ENCODE measurements around the gene ACCSL.

Gene ACCSL

DNA sequence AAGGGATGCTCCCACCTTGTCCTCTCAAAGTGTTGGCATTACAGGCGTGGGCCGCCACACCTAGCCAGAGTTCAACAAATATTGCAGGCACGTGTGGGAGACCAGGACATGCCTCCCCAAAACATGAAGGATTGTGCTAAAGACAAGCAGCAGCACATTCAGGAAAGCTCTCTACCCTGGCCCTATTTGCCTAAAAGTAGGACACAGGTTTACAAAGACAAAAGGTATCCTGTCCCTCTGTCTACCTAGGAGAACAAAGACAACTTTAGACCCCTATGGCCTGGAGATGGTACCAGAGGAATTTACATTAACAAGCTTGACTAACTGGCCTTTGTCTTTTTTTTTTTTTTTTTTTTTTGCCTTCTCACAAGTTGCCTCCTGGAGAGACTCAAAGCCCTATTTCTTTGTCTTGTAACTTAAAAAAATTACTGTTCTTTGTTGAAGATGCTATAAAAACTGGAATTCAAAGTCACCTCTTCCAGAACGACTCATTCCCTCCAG is 17.4 kb downstream of the ACCSL start:
- DNase-seq: peak in 2 of 3 experiments; percentile 19 to 62

DNA sequence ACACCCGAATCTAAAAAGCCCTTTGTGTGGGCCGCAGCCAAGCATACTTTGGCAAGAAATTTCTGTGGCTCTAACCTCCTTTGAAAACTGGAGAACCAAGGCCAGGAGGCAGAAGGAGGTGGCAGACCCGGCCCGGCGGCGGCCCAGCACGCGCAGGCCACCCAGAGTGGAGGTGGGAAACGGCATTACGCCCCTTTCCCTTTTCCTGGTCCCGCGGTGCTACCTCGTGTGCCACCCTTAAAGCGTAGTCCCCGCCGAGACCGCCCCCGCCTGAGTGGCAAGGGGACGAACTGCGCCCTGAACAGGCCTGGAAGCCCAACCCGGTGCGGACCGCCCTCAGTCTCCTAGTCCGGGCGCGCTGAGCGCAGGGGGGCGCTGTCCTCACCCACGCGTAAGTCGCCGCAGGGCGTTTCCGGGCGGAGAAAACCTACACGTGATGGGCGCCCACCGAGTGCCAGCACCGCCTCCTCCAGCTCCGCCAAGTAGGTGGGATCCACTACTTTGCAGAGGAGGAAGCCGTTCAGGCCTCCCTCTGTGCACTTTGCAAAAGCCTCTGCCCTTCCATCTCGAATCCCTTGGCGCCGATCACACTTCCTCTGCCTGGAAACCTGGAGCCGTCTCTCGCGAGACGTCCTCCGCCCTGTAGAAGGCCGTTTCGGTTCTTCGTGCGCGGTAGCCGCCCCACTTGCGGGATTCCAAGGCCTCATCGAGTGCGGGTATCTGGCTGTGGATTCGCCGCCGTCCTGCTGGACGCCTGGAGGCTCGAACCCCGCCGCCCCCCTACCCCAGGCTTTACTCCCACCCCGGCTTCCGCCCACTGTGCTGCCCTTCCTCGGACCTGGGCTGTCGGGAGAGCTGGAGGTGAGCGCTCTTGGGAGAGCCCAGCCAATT is 18.3 kb downstream of the ACCSL start, which contains the start of gene ACCS:
ACCS (plus strand) TSS at position 430 of the 891 bp plus-strand sequence. CDS start 1,358 bp downstream, outside the sequence.
- DNase-seq: peak; percentile 64 to 95 (median 91)

DNA sequence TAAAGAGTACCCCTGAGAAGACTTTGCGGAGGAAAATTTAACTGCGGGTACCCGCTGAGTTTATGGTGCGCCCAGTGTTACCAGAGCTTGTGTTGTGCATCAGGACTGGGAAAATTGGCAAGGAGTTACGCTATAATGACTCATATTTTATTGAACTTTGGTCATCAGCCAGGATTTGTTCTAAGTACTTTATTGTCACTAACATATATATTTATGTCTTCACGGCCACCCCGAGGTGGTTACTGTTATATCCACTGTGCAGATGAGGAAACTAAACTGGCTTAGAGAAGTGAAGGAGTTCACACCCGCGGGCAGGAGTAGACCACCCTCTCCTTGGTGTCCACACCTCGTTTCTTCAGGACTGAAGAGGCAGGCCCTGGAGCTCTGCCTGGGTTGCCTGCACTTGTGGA is 19.0 kb downstream of the ACCSL start:
- DNase-seq: no peak

DNA sequence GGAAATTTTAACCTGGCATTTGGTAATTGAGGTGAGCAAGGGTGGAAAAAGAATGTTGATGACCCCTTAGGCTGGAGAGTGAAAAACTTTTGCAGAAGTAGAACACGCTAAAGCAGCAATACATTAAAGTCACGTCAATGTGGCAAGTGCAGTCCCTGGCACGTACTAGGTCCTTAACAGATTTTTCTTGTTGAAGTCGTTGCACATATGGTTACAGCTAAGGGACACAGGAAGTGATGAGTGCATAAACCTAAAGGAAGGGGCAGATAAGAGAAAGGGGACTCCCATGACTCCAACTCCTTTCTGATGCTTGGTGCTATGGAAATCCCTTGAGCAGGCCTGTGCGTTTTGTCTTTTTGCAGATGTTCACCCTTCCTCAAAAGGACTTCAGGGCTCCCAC is 19.5 kb downstream of the ACCSL start:
- no peak for DNase-seq

DNA sequence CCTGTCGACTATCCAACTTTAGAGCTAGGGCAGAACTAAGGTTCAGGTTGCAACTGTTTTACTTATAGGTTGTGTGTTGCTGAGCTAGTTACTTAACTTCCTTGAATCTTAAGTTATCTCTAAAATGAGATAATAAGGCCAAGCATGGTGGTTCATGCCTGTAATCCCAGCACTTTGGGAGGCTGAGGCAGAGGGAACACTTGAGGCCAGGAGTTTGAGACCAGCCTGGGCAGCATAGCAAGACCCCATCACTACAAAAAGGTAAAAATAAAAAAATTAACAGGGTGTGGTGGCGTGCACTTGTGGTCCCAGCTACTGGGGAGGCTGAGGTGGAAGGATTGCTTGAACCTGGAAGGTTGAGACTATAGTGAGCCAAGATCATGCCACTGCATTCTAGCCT is 20.4 kb downstream of the ACCSL start:
- no peak for DNase-seq

DNA sequence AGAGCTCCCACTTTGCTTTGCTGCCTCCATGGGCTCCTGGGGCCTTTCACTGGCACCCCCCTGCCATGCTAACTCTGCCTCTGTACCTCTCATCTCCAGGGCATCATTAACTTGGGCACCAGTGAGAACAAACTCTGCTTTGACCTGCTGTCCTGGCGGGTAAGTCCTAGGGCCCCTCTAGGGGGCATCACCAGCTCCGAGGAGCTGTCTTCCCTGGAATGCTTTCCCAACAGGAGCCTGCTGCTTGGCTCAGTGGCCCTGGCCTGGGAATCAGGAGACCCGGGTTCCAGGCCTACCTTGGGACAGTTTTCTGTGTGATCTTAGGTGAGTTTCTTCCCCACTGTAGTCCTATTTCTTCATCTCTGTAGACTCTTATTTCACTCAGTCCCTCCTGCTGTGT is 23.4 kb downstream of the ACCSL start:
- no peak for DNase-seq

DNA sequence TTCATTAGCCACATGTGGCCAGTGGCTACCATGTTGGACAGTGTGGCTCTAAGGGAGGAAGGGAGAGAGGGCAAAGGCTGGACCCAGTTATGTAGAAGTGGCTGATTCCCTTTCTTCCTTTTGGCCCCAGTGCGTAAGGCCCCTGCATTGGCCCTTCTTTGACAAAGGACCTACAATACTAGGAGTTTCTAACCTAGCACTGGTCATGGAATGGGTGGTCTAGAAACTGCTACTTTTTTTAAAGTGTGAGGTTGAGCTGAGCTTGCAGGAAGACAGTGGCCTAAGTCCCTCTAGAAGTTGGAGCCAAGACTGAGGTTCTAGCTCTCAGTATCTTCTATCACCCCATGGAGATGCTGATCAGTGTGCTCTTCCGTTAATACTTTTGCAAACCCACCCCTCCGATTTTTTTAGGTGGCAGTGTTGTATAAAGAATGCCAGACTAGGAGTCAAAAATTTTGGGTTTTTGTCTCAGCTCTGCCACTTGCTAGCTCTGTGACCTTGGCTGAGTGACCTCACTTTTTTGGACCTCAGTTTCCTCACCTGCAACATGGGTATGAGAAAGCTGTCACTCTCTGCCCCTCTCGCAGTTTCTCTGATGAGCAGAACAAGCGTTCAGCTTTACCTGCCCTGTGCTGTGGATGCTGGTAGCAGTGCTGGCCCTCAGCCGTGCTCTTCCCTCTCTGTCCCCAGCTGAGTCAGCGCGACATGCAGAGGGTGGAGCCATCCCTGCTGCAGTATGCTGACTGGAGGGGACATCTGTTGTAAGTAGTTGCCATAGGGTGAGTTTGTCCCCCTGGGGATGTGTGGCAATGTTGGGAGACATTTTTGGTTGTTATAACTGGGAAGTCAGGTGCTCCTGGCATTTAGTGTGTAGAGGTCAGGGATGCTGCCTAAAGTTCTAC is 25.2 kb downstream of the ACCSL start:
- DNase-seq: no peak

DNA sequence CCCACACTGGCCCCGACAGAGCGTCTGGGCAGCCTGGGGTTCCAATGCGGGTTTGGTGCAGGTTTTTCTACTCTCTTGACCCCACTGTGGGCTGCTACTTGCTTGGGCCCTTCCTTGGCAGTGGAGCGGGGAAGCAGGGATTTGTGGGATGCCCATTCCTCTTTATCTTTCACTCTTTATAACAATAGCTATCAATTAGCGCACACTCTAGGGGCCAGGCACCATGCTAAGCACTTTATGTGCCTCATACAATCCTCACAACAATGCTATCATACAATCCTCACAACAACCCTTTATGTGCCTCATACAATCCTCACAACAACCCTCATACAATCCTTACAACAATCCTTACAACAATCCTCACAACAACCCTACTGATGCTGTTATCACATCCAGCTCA is 31.0 kb downstream of the ACCSL start:
- DNase-seq: no peak

DNA sequence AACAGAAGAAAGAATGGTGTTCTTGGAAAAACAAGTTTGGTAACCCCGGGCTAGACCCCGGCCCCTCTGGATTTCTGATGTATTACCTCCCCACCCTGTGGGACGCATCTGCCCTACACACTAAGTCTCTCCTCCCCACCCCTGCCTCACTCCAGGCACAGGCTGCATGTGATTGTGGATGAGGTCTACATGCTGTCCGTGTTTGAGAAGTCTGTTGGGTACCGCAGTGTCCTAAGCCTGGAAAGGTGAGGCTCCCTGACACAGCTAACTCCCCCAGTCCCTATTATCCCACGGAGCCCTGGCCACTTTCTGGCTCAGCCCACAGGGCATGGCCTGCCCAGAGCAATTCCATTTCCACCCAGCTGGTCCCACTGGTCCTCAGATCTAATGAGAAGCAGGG is 31.6 kb downstream of the ACCSL start:
- no peak for DNase-seq

DNA sequence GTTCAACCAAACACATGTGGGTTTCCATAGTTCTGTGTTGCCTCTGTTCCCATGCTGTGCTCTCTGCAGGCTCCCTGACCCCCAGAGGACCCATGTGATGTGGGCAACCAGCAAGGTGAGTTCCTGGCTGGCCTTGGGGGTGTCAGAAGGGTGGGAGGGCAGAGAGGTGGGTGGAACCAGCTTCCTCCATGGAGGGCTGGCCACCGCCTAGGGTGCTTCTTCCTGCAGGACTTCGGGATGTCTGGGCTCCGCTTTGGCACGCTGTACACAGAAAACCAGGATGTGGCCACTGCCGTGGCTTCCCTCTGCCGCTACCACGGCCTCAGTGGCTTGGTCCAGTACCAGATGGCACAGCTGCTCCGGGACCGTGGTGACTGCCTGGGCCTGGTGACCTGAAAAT is 33.2 kb downstream of the ACCSL start:
- no peak for DNase-seq

DNA sequence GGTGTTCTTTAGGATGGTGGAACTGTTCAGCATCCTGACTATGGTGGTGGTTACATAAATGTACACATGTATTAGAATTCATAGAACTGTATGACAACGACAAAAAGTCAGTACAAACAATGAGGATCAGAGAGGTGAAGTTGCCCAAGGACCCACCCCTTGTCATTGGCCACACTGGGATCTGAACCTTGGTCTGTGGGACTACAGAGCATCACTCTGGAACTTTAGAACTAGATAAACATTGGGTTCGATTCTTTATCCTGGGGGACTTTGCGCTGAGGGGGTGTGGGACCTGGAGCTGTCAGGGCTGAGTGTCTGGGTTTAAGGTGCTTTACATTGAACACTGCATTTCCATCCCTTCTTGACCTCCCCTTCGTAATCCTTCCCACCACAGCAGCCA is 34.9 kb downstream of the ACCSL start:
- no peak for DNase-seq

DNA sequence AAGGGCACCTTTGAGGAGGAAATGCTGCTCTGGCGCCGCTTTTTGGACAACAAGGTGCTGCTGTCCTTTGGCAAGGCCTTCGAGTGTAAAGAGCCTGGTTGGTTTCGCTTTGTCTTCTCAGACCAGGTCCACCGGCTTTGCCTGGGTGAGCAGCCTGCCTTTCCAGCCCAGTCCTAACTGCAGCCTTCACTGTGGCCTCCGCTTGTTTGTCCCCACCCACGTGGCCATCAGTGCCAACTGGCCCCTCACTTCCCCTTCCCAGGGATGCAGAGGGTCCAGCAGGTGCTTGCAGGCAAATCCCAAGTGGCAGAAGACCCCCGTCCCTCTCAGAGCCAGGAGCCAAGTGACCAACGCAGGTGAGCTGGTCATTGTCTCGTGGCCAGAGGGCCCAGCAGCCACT is 35.7 kb downstream of the ACCSL start:
- no peak for DNase-seq

DNA sequence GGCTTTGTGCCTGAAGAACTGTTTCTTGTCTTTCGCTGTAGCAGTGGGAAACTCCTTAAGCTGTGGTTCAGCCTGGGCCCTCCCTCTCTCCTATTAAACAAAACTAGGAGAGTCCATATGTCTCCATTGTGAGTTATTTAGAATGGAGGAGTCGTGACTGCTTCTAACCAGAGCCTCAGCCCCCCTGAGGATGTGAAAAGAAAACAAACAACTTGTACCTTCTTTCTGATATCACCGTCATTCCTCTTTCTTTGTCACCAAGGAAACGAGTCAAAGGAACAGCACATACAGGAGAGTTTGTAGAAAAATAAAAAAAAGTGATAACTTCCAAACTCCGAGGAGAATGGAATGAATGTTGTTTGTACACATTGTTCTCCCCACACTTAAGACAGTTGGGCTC is 36.1 kb downstream of the ACCSL start:
- DNase-seq: no peak

DNA sequence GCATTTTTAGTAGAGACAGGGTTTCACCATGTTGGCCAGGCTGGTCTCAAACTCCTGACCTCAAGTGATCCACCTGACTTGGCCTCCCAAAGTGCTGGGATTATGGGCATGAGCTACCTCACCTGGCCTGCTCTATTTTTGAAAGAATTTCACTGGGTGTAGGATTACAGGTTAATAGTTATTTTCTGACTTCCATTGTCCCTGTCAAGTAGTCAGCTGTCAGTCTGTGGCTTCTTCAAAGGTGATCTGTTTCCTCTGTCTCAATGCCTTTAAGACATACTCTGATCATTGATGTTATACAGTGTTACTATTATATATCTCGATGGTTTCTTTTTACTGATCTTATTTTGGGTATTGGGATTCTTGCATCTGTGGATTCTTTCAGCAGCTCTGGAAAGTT is 37.5 kb downstream of the ACCSL start:
- no peak for DNase-seq

DNA sequence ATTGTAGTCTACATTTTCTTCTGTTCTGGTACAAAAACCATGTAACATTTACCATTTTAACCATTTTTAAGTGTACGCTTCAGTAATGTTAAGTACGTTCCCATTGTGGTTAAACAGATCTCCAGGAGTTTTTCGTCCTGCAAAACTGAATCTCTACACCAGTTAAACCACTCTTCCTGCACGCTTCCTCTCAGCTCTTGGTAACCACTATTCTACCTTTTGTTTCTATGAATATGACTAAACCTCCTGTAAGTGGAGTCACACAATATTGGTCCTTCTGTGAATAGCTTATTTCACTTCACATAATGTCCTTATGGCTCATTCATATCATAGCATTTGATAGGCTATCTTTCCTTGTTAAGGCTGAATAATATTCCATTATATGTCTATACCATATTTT is 40.6 kb downstream of the ACCSL start:
- no peak for DNase-seq

DNA sequence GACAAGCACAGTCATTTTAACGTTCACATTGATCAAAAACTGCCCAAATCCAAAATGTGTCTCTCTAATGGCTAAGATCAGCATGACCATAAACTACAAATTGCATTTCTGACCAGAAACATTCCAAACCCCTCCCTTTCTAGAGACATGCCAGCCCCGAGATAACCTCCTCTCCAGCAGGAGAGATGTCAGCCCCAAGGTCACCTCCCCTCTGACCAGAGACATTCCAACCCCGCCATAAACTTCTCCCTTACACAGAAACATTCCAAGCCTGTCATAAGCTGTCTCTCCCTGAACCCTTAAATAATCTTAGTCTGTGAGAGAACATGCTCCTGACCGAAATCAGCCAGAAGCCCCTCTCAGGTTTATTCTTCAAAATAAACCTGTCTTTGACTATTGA is 41.1 kb downstream of the ACCSL start:
- DNase-seq: no peak

DNA sequence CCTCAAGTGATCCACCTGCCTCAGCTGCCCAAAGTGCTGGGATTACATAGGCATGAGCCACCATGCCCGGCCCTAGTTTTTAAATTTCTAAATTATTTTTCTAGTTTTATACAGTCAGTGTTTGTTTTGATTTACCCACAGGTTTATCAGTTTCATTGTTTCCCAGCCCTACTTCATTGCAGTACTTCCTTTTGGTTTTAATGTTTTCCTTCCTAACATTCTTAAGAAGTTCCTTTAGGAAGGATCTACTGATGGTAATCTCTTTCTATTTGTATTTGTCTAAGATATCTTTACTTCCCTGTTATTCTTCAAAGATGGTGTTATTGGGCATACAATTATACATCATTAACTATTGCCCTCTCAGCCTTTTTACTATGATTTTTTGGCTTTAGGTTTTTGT is 42.8 kb downstream of the ACCSL start:
- DNase-seq: no peak

DNA sequence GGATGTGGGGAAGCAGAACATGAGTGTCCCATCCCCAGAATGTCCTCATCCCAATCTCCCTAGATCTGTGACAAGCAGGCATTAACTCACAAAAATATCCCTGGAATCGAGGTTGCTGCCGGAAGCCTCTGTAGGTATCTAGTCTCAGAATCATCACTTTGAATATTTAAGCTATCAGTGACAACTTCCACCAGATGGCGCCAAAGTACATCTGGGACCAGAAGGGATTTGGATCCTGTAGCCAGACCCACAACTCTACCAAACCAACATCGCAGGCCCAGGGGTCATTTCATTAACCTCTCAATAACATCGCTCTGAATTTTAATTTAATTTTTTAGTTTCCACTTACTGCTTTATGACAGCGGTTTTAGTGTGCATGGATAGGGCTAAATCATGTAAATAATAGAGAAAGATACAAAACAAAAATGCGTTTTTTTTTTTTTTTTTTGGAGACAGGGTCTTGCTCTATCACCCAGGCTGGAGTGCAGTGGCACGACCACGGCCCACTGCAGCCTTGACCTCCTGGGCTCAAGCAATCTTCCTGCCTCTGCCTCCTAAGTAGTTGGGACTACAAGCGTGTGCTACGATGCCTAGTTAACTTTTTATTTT is 46.6 kb downstream of the ACCSL start:
- peak; percentile 73 to 94 (median 89) for DNase-seq

DNA sequence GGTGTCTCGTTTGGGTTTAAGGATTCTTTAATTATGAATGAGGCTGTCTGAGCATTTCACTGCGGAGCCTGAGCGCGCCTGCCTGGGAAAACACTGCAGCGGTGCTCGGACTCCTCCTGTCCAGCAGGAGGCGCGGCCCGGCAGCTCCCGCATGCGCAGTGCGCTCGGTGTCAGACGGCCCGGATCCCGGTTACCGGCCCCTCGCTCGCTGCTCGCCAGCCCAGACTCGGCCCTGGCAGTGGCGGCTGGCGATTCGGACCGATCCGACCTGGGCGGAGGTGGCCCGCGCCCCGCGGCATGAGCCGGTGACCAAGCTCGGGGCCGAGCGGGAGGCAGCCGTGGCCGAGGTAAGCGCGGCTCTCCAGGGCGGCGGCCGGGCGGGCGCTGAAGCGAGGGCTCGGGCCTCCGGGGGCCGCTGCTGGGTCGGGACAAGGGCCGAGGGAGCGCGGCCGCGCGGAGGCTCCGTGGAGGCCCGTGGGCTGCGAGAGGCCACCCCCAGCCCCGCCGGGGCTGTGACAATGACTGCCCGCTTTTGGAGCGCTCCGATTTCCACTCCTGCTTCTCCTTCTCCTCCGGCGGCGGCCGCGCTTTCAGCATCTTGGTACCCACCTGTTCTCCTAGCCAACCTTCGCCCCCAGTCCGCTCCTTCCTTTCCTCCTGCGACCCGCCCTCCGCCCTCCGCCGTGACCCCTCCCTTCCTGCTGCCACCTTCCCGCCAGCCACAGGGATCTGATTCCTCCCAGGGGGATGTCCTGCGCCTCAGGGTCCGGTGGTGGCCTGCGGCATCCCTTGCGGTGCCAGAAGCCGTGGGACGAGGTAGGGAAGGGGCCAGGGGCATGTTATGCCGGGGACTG is 48.0 kb downstream of the ACCSL start, which contains the start of gene EXT2:
EXT2 (plus strand) TSS at position 173 of the 854 bp plus-strand sequence. CDS start 12,035 bp downstream, outside the sequence.
- peak; percentile 84 to 88 (median 87) for DNase-seq

DNA sequence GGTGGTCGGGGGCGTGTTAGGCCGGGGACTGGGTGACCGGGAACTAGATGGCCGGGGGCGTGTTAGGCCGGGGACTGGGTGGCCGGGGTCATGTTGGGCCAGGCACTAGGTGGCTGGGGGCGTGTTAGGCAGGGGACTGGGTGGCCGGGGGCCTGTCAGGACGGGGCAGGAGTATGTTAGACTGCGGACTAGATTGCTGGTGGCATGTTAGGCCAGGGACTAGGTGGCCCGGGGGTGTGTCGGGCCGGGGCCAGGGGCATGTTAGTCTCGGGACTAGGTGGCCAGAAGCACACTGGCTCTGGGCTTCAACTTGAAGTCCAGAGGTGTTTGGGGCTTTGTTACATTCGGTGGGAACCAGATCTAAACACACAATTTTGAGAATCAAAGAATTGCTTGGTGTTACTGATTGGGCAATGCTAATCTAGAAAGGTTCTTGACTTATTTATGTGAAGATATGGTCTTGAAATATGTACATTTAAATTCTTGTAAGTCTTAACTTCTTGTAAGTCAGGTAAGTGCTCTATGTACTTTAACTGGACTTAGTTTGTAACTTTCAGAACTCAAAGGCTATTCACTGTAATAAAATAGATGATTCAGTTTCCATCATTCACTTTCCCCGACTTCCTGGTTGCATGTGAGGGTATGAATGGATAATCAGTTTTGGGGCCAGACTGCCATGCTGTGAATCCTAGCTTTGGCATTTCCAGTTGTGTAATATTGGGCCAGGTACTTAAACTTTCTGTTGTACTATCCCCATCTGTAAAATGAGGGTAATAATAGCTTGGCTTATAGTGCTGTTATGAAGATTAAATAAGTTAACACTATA is 48.8 kb downstream of the ACCSL start:
- no peak for DNase-seq

DNA sequence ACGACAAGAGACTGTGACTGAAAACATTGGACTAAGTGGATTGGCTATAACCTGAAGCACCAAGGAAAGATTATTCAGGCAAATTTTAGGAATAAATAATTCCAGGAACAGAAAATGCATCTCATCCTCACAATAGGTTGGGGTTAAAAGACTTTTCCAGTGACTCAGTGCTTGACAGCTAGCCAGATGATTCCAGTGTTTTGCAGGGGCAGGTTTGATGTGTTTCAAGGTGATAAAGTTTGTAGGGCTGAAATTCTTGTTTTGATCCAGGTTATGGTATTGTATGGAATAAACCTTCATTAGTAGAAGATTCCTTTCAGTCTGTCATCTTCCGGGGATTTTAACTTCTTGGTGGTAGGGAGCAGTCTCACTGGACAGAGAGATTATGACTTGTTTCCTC is 50.0 kb downstream of the ACCSL start:
- DNase-seq: no peak

Data from NCI-H1417 (cell line).